ENCODE results near the gene OFD1. TPM values are rescaled to one million over a fixed set of nuclear protein-coding genes. Genes with fewer than 3 reads are reported as not detected.

OFD1 gene
- total RNA-seq, 1 donor from 2014 or later = 19.3 TPM

GRCh38 chrX:13774696-13775095 lies 40.1 kb downstream of the OFD1 start:
- peaks cover 26% of the 10 kb centered on the region for H3K36me3 Mint-ChIP-seq (ENCODE audit: low read depth)
- no peaks in the 10 kb centered on the region for H3K9me3 Mint-ChIP-seq
- H3K27me3 Mint-ChIP-seq = no peaks in the 10 kb centered on the region

GRCh38 chrX:13775837-13776236 lies 41.3 kb downstream of the OFD1 start:
- peaks cover 18% of the 10 kb centered on the region for H3K36me3 Mint-ChIP-seq (ENCODE audit: low read depth)
- H3K27ac Mint-ChIP-seq = no peak overlapping the region
- no peaks in the 10 kb centered on the region for H3K27me3 Mint-ChIP-seq
- DNase-seq = no peak
- no peak overlapping the region for H3K4me3 Mint-ChIP-seq
- no peaks in the 10 kb centered on the region for H3K4me1 Mint-ChIP-seq
- intact Hi-C loops (cut with micrococcal nuclease) = no loop called here
- H3K9me3 Mint-ChIP-seq = no peaks in the 10 kb centered on the region

More at GRCh38 chrX:13774696-13775095, 40.1 kb downstream of the OFD1 start:
- H3K4me1 Mint-ChIP-seq = no peaks in the 10 kb centered on the region
- no peak overlapping the region for H3K4me3 Mint-ChIP-seq
- intact Hi-C loops (cut with micrococcal nuclease) = no loop called here
- H3K27ac Mint-ChIP-seq = no peak overlapping the region
- no peak for DNase-seq

DNA sequence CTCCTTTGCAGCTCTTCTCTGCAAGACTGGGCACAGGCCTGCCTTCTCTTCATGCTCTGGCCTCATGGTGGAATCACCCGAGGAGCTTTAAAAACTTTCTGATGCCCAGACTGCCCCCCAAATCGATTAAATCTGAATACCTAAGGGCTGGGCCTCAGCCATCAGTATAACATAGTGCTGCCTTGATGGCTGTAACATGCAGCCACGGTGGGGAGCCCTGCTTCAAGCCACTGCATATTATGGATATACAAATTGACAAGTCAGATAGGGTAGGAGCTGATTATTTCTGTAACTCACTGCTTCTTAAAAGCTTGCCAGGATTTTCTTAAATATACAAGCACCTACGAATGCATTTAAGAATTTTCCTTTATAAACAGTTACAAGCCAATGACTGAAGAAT lies 41.8 kb downstream of the OFD1 start:
- Mint-ChIP-seq H3K4me1 (no peaks in the 10 kb centered on the region), H3K27ac (no peak overlapping the region), H3K9me3 (no peaks in the 10 kb centered on the region), H3K27me3 (no peaks in the 10 kb centered on the region), H3K36me3 (ENCODE audit: low read depth) (peaks cover 18% of the 10 kb centered on the region), H3K4me3 (no peak overlapping the region)
- intact Hi-C loops (cut with micrococcal nuclease) = no loop called here
- DNase-seq = no peak

GRCh38 chrX:13778916-13779315 lies 44.4 kb downstream of the OFD1 start:
- Mint-ChIP-seq H3K27me3 (no peaks in the 10 kb centered on the region), H3K9me3 (no peaks in the 10 kb centered on the region), H3K36me3 (ENCODE audit: low read depth) (peaks cover 11% of the 10 kb centered on the region), H3K4me3 (no peak overlapping the region), H3K27ac (no peak overlapping the region), H3K4me1 (no peaks in the 10 kb centered on the region)
- no peak for DNase-seq
- intact Hi-C loops (cut with micrococcal nuclease) = no loop called here

DNA sequence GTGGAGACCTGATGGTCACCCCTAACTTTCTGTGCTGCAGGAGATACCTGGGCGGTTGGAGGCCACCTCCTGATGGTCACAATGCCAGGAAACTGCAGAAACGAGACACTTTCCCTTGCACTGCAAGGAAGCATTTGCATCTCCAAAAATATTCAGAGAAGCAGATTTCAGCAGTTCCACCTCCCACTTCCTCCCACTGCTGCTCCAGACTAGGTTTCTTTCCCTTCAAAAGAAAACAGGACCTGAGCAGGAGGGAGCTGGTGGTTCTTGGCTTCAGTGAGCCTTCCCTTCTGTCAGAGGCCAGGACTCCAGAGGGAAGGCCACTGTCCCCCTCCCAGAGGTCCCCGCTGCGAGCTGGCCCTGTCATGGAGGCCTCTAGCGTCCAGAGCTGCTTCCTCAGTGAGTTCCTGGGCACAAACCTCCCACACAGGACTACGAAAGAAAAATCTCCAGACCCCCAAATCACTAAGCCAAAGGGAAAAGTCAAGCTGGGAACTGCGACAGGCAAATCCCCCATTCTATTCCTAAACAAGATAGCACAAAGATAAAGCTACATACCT lies 46.4 kb downstream of the OFD1 start:
- Mint-ChIP-seq H3K36me3 (ENCODE audit: low read depth) (peaks cover 3% of the 10 kb centered on the region), H3K4me1 (no peaks in the 10 kb centered on the region), H3K27ac (no peak overlapping the region), H3K4me3 (no peak overlapping the region), H3K9me3 (no peaks in the 10 kb centered on the region), H3K27me3 (no peaks in the 10 kb centered on the region)
- DNase-seq = no peak
- intact Hi-C loops (cut with micrococcal nuclease) = no loop called here

- no peak for DNase-seq
- no peaks in the 10 kb centered on the region for H3K36me3 Mint-ChIP-seq (ENCODE audit: low read depth)
- no peaks in the 10 kb centered on the region for H3K27me3 Mint-ChIP-seq
- intact Hi-C loops (cut with micrococcal nuclease) = no loop called here
- H3K4me1 Mint-ChIP-seq = no peaks in the 10 kb centered on the region
- H3K9me3 Mint-ChIP-seq = no peaks in the 10 kb centered on the region
- no peak overlapping the region for H3K4me3 Mint-ChIP-seq
- H3K27ac Mint-ChIP-seq = no peak overlapping the region
Observed at GRCh38 chrX:13786048-13786447, 51.5 kb downstream of the OFD1 start.

DNA sequence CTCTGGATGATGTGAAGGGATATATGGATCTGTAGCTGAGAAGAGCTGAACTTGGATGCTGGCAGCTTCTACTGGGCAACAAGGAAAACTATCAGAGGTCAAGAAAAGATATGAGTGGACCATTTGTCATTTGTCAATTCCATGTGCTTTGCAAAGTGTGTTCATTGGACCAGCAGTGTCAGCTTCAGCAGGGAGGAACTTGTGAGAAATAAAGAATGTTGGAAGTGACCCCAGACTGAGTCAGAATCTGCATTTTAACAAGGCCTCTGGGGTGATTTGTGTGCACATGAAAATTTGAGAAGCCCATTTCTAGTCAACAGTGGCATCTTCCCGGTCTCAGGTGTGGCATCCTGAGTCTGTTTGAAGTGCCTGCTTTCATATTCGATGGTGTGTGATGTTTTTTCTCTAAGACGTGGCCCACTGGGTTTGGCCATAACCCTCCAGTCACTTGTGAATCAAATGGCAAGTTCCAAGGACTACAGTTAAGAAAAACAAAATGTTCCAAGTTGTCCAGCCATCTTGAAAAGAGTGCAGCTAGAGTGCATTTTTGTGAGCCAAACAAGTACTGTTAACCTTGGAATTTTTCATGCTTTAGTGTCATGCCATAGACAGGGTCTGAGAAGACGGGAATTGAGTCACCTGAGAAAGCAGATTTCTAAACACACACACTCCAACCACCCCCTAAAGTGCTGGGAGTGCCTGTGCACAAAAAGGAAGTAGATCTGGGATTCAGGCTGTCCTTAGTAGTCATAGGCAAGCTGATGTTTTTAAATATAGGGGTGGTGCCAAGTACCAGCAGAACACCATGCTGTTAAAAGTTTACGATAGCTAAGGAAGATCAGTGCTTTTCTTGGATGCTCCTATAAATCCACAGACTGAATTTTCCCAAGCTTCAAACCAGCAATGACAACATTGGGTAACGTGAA lies 55.9 kb downstream of the OFD1 start:
- no peak overlapping the region for H3K27ac Mint-ChIP-seq
- H3K36me3 Mint-ChIP-seq (ENCODE audit: low read depth) = no peaks in the 10 kb centered on the region
- H3K4me1 Mint-ChIP-seq = no peaks in the 10 kb centered on the region
- no peak overlapping the region for H3K4me3 Mint-ChIP-seq
- no peak for DNase-seq
- intact Hi-C loops (cut with micrococcal nuclease) = no loop called here
- H3K9me3 Mint-ChIP-seq = no peaks in the 10 kb centered on the region
- no peaks in the 10 kb centered on the region for H3K27me3 Mint-ChIP-seq

DNA sequence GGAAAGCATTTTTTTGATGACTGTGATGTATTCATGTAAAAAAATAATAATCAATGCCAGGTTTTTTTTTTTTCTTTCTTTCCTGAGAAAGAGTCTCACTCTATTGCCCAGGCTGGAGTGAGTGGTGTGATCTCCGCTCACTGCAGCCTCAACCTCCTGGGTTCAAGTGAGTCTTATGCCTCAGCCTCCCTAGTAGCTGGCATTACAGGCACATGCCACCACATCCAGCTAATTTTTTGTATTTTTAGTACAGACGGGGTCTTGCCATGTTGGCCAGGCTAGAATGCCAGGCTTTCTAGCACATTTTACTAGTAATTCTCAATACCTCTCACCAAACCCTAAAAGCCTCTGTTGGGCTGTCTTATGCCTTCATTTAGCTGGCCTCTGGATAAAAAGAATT lies 56.6 kb downstream of the OFD1 start:
- no peak overlapping the region for H3K4me3 Mint-ChIP-seq
- no peak overlapping the region for H3K27ac Mint-ChIP-seq
- no peaks in the 10 kb centered on the region for H3K9me3 Mint-ChIP-seq
- no peak for DNase-seq
- no peaks in the 10 kb centered on the region for H3K4me1 Mint-ChIP-seq
- intact Hi-C loops (cut with micrococcal nuclease) = no loop called here
- H3K27me3 Mint-ChIP-seq = no peaks in the 10 kb centered on the region
- no peaks in the 10 kb centered on the region for H3K36me3 Mint-ChIP-seq (ENCODE audit: low read depth)

DNA sequence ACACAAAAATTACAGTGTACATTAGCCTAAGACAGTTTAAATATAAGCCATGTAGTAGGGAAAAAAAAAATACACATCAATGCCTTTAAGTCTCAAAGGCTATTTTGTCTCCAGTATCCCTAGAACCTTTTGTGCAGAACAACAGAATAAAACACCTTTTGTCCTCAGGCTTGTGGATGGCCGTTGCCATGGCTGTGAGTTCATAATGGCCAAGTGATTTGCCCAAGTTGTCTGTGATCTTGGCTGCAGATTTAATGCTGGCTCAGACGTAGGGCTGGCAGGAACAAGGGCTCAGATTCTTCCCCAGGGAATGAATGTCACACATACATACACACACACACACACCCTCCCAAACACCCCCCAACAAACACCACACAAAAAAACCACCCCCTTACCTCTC lies 57.0 kb downstream of the OFD1 start:
- no peak for DNase-seq
- Mint-ChIP-seq H3K27ac (no peak overlapping the region), H3K27me3 (no peaks in the 10 kb centered on the region), H3K36me3 (ENCODE audit: low read depth) (no peaks in the 10 kb centered on the region), H3K4me1 (no peaks in the 10 kb centered on the region), H3K4me3 (no peak overlapping the region), H3K9me3 (no peaks in the 10 kb centered on the region)
- intact Hi-C loops (cut with micrococcal nuclease) = no loop called here

DNA sequence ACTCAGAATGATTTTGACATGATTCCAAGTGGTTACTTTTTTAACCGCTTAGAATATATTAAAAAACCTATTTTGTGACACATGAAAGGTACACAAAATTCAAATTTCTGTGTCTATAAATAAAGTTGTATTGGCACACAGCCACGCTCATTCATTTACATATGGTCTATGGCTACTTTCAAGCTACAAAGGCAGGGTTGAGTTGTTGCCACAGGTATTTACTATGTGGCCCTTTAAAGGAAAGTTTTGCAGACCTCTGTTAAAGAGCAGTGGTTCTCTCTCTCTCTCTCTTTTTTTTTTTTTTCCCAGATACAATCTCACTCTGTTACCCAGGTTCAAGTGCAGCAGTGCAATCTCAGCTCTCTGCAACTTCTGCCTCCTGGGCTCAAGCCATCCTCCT lies 59.3 kb downstream of the OFD1 start:
- DNase-seq = no peak
- intact Hi-C loops (cut with micrococcal nuclease) = no loop called here
- no peak overlapping the region for H3K27ac Mint-ChIP-seq
- H3K27me3 Mint-ChIP-seq = no peaks in the 10 kb centered on the region
- H3K4me1 Mint-ChIP-seq = no peaks in the 10 kb centered on the region
- H3K36me3 Mint-ChIP-seq (ENCODE audit: low read depth) = no peaks in the 10 kb centered on the region
- H3K4me3 Mint-ChIP-seq = no peak overlapping the region
- no peaks in the 10 kb centered on the region for H3K9me3 Mint-ChIP-seq

DNA sequence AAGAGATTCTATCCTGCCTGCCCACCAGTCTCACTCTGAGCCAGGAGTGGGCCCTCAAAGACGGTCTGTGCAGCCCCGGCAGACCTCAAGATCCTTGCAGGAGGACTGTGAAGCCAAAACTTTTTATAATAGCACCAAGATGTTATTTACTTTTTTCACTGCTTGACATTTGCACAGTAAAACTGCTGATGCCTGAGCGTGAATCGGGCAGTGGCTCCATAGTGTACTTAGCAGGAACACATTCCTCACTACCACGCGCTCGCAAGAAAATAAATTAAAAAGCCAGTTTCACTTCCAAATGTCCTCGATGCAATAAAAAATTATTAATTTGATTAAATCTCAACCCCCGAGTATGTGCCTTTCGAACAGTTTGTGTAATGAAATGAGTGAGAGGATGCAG lies 59.9 kb downstream of the OFD1 start:
- H3K4me1 Mint-ChIP-seq = no peaks in the 10 kb centered on the region
- no peak for DNase-seq
- no peaks in the 10 kb centered on the region for H3K9me3 Mint-ChIP-seq
- no peak overlapping the region for H3K27ac Mint-ChIP-seq
- no peak overlapping the region for H3K4me3 Mint-ChIP-seq
- H3K36me3 Mint-ChIP-seq (ENCODE audit: low read depth) = no peaks in the 10 kb centered on the region
- intact Hi-C loops (cut with micrococcal nuclease) = no loop called here
- H3K27me3 Mint-ChIP-seq = no peaks in the 10 kb centered on the region

DNA sequence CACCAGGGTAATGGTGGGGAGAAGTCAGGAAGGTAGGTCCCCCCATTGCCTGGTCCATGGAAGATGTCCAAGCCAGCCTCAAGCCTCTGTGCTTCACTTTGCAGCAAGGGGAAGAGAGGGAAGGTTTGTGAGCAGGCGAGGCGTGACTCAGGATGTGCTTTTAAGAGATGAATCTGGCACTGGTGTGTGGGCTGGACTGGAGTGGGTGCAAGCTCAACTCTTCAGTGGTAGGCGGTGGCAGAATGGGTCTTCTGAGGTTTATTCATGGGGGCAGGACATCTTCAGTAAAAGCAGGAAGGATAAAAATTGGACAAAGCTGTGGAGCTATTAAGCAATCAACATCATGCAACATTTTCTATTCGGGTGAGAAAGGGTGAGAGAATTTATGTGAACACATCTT lies 63.0 kb downstream of the OFD1 start:
- DNase-seq = no peak
- H3K4me1 Mint-ChIP-seq = no peaks in the 10 kb centered on the region
- no peak overlapping the region for H3K4me3 Mint-ChIP-seq
- H3K27me3 Mint-ChIP-seq = no peaks in the 10 kb centered on the region
- no peaks in the 10 kb centered on the region for H3K9me3 Mint-ChIP-seq
- H3K36me3 Mint-ChIP-seq (ENCODE audit: low read depth) = no peaks in the 10 kb centered on the region
- intact Hi-C loops (cut with micrococcal nuclease) = no loop called here
- H3K27ac Mint-ChIP-seq = no peak overlapping the region

GRCh38 chrX:13798184-13798583 lies 63.6 kb downstream of the OFD1 start:
- no peak for DNase-seq
- intact Hi-C loops (cut with micrococcal nuclease) = no loop called here
- no peaks in the 10 kb centered on the region for H3K36me3 Mint-ChIP-seq (ENCODE audit: low read depth)
- no peaks in the 10 kb centered on the region for H3K4me1 Mint-ChIP-seq
- no peak overlapping the region for H3K4me3 Mint-ChIP-seq
- no peaks in the 10 kb centered on the region for H3K27me3 Mint-ChIP-seq
- no peak overlapping the region for H3K27ac Mint-ChIP-seq
- H3K9me3 Mint-ChIP-seq = no peaks in the 10 kb centered on the region

GRCh38 chrX:13803116-13803515 lies 68.6 kb downstream of the OFD1 start:
- Mint-ChIP-seq H3K27ac (no peak overlapping the region), H3K4me1 (no peaks in the 10 kb centered on the region), H3K36me3 (ENCODE audit: low read depth) (no peaks in the 10 kb centered on the region), H3K27me3 (peaks cover 6% of the 10 kb centered on the region), H3K4me3 (no peak overlapping the region), H3K9me3 (no peaks in the 10 kb centered on the region)
- intact Hi-C loops (cut with micrococcal nuclease) = no loop called here
- no peak for DNase-seq

GRCh38 chrX:13805241-13805640 lies 70.7 kb downstream of the OFD1 start:
- intact Hi-C loops (cut with micrococcal nuclease) = no loop called here
- Mint-ChIP-seq H3K27me3 (peaks cover 7% of the 10 kb centered on the region), H3K27ac (no peak overlapping the region), H3K36me3 (ENCODE audit: low read depth) (no peaks in the 10 kb centered on the region), H3K4me1 (no peaks in the 10 kb centered on the region), H3K4me3 (no peak overlapping the region), H3K9me3 (no peaks in the 10 kb centered on the region)
- DNase-seq = no peak

All from activated CD4-positive, alpha-beta T cell treated with anti-CD3 and anti-CD28 coated beads, Interleukin-2, amount 10 ng/mL, durations not matched to agents 24 days and 14 days (primary cell).